ENCODE results near the gene DNAJC4.

GRCh38 chr11:64201543-64201942, 28.8 kb upstream of the DNAJC4 start:
- TF ChIP-seq POLR2A (IDR thresholded peaks at IDR 0.05) (no peak), CTCF (IDR thresholded peaks at IDR 0.05) (no peak)

Measured in thyroid gland (tissue), 4 donors.